ENCODE measurements around the gene CNP. TPM values are rescaled to one million over a fixed set of nuclear protein-coding genes. Genes with fewer than 3 reads are reported as not detected.

The CNP gene
- total RNA-seq, 1 experiment from 2014 or later, result 88.3 TPM

Other genes with a start within 250 kb of the CNP start
- not detected in 2 replicates for gene HAP1, start 232.2 kb upstream of the CNP start, total RNA-seq (2014; rRNA removed; shearing (Covaris generic))
- gene JUP, start 180.1 kb upstream of the CNP start, total RNA-seq (2014; rRNA removed; shearing (Covaris generic)), result 477 and 498 TPM in 2 replicates
- 45.2 and 54.7 TPM in 2 replicates for gene P3H4, start 154.8 kb upstream of the CNP start, total RNA-seq (2014; rRNA removed; shearing (Covaris generic))
- 52.4 and 68.0 TPM in 2 replicates for gene FKBP10, start 153.8 kb upstream of the CNP start, total RNA-seq (2014; rRNA removed; shearing (Covaris generic))
- 35.8 and 39.0 TPM in 2 replicates for gene NT5C3B, start 130.6 kb upstream of the CNP start, total RNA-seq (2014; rRNA removed; shearing (Covaris generic))
- not detected in 2 replicates for gene KLHL10, start 129.0 kb upstream of the CNP start, total RNA-seq (2014; rRNA removed; shearing (Covaris generic))
- 23.4 and 25.1 TPM in 2 replicates for gene KLHL11, start 101.4 kb upstream of the CNP start, total RNA-seq (2014; rRNA removed; shearing (Covaris generic))
- 185 and 194 TPM in 2 replicates for gene ACLY, start 47.8 kb upstream of the CNP start, total RNA-seq (2014; rRNA removed; shearing (Covaris generic))
- 0.55 and 0.64 TPM in 2 replicates for gene ODAD4, start 36.2 kb upstream of the CNP start, total RNA-seq (2014; rRNA removed; shearing (Covaris generic))
- 49.1 and 52.8 TPM in 2 replicates for gene DNAJC7, start 50.6 kb downstream of the CNP start, total RNA-seq (2014; rRNA removed; shearing (Covaris generic))
- 50.1 and 62.1 TPM in 2 replicates for gene NKIRAS2, start 53.3 kb downstream of the CNP start, total RNA-seq (2014; rRNA removed; shearing (Covaris generic))
- gene C17orf113, start 83.8 kb downstream of the CNP start, total RNA-seq (2014; rRNA removed; shearing (Covaris generic)), result 3.6 and 3.7 TPM in 2 replicates
- gene ZNF385C, start 131.7 kb downstream of the CNP start, total RNA-seq (2014; rRNA removed; shearing (Covaris generic)), result 0.08 and 0.37 TPM in 2 replicates
- gene DHX58, start 145.9 kb downstream of the CNP start, total RNA-seq (2014; rRNA removed; shearing (Covaris generic)), result 9.1 and 9.7 TPM in 2 replicates
- gene KAT2A, start 154.6 kb downstream of the CNP start, total RNA-seq (2014; rRNA removed; shearing (Covaris generic)), result 49.6 and 51.9 TPM in 2 replicates
- gene HSPB9, start 156.0 kb downstream of the CNP start, total RNA-seq (2014; rRNA removed; shearing (Covaris generic)), result not detected in 2 replicates
- gene RAB5C, start 188.2 kb downstream of the CNP start, total RNA-seq (2014; rRNA removed; shearing (Covaris generic)), result 127 and 141 TPM in 2 replicates
- gene KCNH4, start 214.3 kb downstream of the CNP start, total RNA-seq (2014; rRNA removed; shearing (Covaris generic)), result not detected in 2 replicates
- gene HCRT, start 218.7 kb downstream of the CNP start, total RNA-seq (2014; rRNA removed; shearing (Covaris generic)), result not detected in 2 replicates
- 22.0 and 25.6 TPM in 2 replicates for gene GHDC, start 227.7 kb downstream of the CNP start, total RNA-seq (2014; rRNA removed; shearing (Covaris generic))

Measured in HT-29 (cell line).